Hindlimb muscle (tissue), 1 donor: ENCODE data around the gene SOX10. TPM values are rescaled to one million over a fixed set of nuclear protein-coding genes. Genes with fewer than 3 reads are reported as not detected.

Experiments
- DNase-seq: peaks from one replicate; pipeline ENCODE4 v3.0.0-alpha.2; 2013
- polyA plus RNA-seq: library from polyadenylated mRNA; unstranded; fragments of 120-200 nt; gene quantifications from one replicate; pipeline ENCODE4 v1.2.1, GENCODE V29; 2013; ENCODE audit not compliant: insufficient read length

Gene SOX10
- polyA plus RNA-seq, 1 donor: 4.2 TPM

- DNase-seq: no peak
Observed at GRCh38 chr22:37929390-37929789, 55.0 kb downstream of the SOX10 start.

GRCh38 chr22:37927637-37927936 lies 56.8 kb downstream of the SOX10 start:
- DNase-seq: no peak

- no peak for DNase-seq
Observed at GRCh38 chr22:37926771-37927636, 57.4 kb downstream of the SOX10 start.

- no peak for DNase-seq
Observed at GRCh38 chr22:37926358-37926757, 58.0 kb downstream of the SOX10 start.

- DNase-seq: no peak
Observed at GRCh38 chr22:37925767-37926166, 58.6 kb downstream of the SOX10 start.

GRCh38 chr22:37925330-37925729 lies 59.0 kb downstream of the SOX10 start:
- DNase-seq: no peak

- no peak for DNase-seq
Observed at GRCh38 chr22:37924386-37925065, 59.8 kb downstream of the SOX10 start.

- no peak for DNase-seq
Observed at GRCh38 chr22:37923927-37924326, 60.4 kb downstream of the SOX10 start.

Other genes with a start within 250 kb of the SOX10 start
- 5.6 TPM for gene GCAT, start 176.6 kb downstream of the SOX10 start, polyA plus RNA-seq
- not detected for gene GALR3, start 161.2 kb downstream of the SOX10 start, polyA plus RNA-seq
- gene ANKRD54, start 140.2 kb downstream of the SOX10 start, polyA plus RNA-seq: 10.4 TPM
- 1,289 TPM for gene EIF3L, start 135.1 kb downstream of the SOX10 start, polyA plus RNA-seq
- 50.2 TPM for gene MICALL1, start 78.3 kb downstream of the SOX10 start, polyA plus RNA-seq
- 11.1 TPM for gene C22orf23, start 31.0 kb downstream of the SOX10 start, polyA plus RNA-seq
- 39.1 TPM for gene POLR2F, start 30.9 kb downstream of the SOX10 start, polyA plus RNA-seq
- gene PICK1, start 72.8 kb upstream of the SOX10 start, polyA plus RNA-seq: 12.8 TPM
- gene SLC16A8, start 99.6 kb upstream of the SOX10 start, polyA plus RNA-seq: 3.5 TPM
- gene BAIAP2L2, start 126.1 kb upstream of the SOX10 start, polyA plus RNA-seq: 1.5 TPM
- gene PLA2G6, start 197.3 kb upstream of the SOX10 start, polyA plus RNA-seq: 14.4 TPM
- gene MAFF, start 217.4 kb upstream of the SOX10 start, polyA plus RNA-seq: 3.8 TPM